OCI-LY3 (cell line): Measurements from ENCODE around the gene TFDP1.

Source experiments
- EZH2phosphoT487 ChIP-seq: fragments of 200-600 bp; shearing (Covaris generic); IDR thresholded peaks from 2 replicates; pipeline ENCODE4 v1.6.1; 2018; ENCODE audit warnings: antibody characterized with exemption, mixed run types, low read depth
- TF ChIP-seq, protein P1 (sequence below): fragments of 200-600, 300-600 bp; sonication (generic); IDR thresholded peaks from 2 replicates; pipeline ENCODE4 v1.5.1; 2014; ENCODE audit warnings: antibody characterized with exemption, low read length, low read depth

- TF ChIP-seq, protein P1, sequence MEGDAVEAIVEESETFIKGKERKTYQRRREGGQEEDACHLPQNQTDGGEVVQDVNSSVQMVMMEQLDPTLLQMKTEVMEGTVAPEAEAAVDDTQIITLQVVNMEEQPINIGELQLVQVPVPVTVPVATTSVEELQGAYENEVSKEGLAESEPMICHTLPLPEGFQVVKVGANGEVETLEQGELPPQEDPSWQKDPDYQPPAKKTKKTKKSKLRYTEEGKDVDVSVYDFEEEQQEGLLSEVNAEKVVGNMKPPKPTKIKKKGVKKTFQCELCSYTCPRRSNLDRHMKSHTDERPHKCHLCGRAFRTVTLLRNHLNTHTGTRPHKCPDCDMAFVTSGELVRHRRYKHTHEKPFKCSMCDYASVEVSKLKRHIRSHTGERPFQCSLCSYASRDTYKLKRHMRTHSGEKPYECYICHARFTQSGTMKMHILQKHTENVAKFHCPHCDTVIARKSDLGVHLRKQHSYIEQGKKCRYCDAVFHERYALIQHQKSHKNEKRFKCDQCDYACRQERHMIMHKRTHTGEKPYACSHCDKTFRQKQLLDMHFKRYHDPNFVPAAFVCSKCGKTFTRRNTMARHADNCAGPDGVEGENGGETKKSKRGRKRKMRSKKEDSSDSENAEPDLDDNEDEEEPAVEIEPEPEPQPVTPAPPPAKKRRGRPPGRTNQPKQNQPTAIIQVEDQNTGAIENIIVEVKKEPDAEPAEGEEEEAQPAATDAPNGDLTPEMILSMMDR: no peak
- no peak for TF ChIP-seq EZH2phosphoT487
These were observed 66.2 kb downstream of the TFDP1 start for GRCh38 chr13:113650731-113651148.
